Adipose tissue (tissue), 3 donors: ENCODE measurements around the gene ZNF621. TPM values are rescaled to one million over a fixed set of nuclear protein-coding genes. Genes with fewer than 3 reads are reported as not detected.

ENCODE experiments used
- H3K27ac ChIP-seq: one replicate; pipeline ENCODE4 v1.5.1; 2013; ENCODE audit warnings: low read depth, low read length
- WGBS, 3 donors: extraction: QIAGEN DNeasy Blood & Tissue Kit; methylation state at CpG; one replicate each; pipeline ENCODE4 v1.1.7; 2013; 5-methylcytosine and 5-hydroxymethylcytosine counted together
- polyA plus RNA-seq, 3 donors: library from polyadenylated mRNA; stranded (reverse); fragments of 200-250 nt; gene quantifications; one replicate each; pipeline ENCODE4 v1.2.3, GENCODE V29; 2013
- donor health status: healthy with polysubstance abuse.
- donor health status: Bipolar disorder and iron deficiency.
- donor health status: healthy.

Gene ZNF621
- polyA plus RNA-seq, 3 donors = 4.5 to 11.2 (median 8.1) TPM

GRCh38 chr3:40585381-40586016, 60.7 kb downstream of the ZNF621 start:
- WGBS, 3 donors = 86 to 94% (median 91%) methylated on average over 6 of the region's 6 CpGs
- no peak overlapping the region for H3K27ac ChIP-seq

GRCh38 chr3:40586901-40587300, 62.1 kb downstream of the ZNF621 start:
- 80 to 96% (median 95%) methylated on average over 1 of the region's 1 CpG for WGBS, 3 donors
- H3K27ac ChIP-seq = no peak overlapping the region

DNA sequence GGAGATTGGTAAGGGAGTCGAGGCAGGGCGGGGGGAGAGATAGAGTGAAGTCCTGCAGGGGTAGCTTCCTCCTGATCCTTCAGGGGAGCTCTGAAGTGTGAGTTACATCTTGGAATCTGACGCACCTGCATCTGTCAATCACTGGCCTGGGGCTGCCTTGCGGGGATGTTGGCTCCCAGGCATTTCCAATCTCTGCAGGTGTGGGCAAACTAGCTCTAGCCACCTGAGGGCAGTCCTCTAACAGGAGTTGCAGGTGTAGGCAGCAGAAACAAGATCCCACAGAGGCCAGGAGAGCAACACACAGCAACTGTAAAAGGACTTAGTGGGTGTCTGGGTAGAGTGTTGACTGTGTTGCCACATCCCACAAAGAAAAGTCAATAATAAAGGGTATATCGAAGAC, 63.6 kb downstream of the ZNF621 start:
- WGBS, 3 donors = 83 to 93% (median 93%) methylated on average over 5 of the region's 5 CpGs
- no peak overlapping the region for H3K27ac ChIP-seq

Other genes starting within 250 kb of the ZNF621 start
- 100 to 1,000 TPM in 1 of 3 donors, 10 to 100 TPM in 2; 41.9 to 115 (median 91.3) TPM for gene EIF1B, start 215.3 kb upstream of the ZNF621 start, polyA plus RNA-seq
- 10 to 100 TPM in 1 of 3 donors, 1 to 10 TPM in 2; 1.6 to 10.4 (median 1.7) TPM for gene ENTPD3, start 137.8 kb upstream of the ZNF621 start, polyA plus RNA-seq
- 1,000 to 10,000 TPM; 1,171 to 1,861 (median 1,277) TPM for gene RPL14, start 67.6 kb upstream of the ZNF621 start, polyA plus RNA-seq
- 1 to 10 TPM; 1.0 to 1.6 (median 1.3) TPM for gene ZNF619, start 47.8 kb upstream of the ZNF621 start, polyA plus RNA-seq
- gene ZNF620, start 18.9 kb upstream of the ZNF621 start, polyA plus RNA-seq = 1 to 10 TPM; 1.3 to 1.7 (median 1.3) TPM